H9 (cell line): Measurements from ENCODE around the gene LRFN2. TPM values are rescaled to one million over a fixed set of nuclear protein-coding genes. Genes with fewer than 3 reads are reported as not detected.

Source experiments
- DNase-seq: peaks from one replicate; pipeline ENCODE4 v3.0.0-alpha.2; 2017
- H2AFZ ChIP-seq: one replicate; pipeline ENCODE4 v1.6.1; 2013; ENCODE audit warnings: mild to moderate bottlenecking, low read length, control low read depth, moderate library complexity
- H2AK5ac ChIP-seq: 2 replicates; pipeline ENCODE4 v1.6.1; 2013; ENCODE audit warnings: low read length, control low read depth, mixed read lengths; ENCODE audit not compliant: insufficient read length
- H2BK120ac ChIP-seq: one replicate; pipeline ENCODE4 v1.6.1; 2013; ENCODE audit warnings: low read depth, mild to moderate bottlenecking, low read length, control low read depth, inconsistent platforms; ENCODE audit not compliant: poor library complexity, severe bottlenecking
- H2BK12ac ChIP-seq: 2 replicates; pipeline ENCODE4 v1.6.1; 2013; ENCODE audit warnings: low read length, control low read depth, mixed read lengths, low read depth; ENCODE audit not compliant: insufficient read length
- H2BK15ac ChIP-seq: 2 replicates; pipeline ENCODE4 v1.6.1; 2013; ENCODE audit warnings: low read depth, low read length, control low read depth
- H2BK20ac ChIP-seq: one replicate; pipeline ENCODE4 v1.6.1; 2013; ENCODE audit warnings: low read depth, mild to moderate bottlenecking, low read length, control low read depth, inconsistent platforms; ENCODE audit not compliant: poor library complexity, severe bottlenecking
- H2BK5ac ChIP-seq: 2 replicates; pipeline ENCODE4 v1.6.1; 2013; ENCODE audit warnings: low read length, control low read depth, mixed read lengths; ENCODE audit not compliant: insufficient read length
- H3K14ac ChIP-seq: 2 replicates; pipeline ENCODE4 v1.6.1; 2013; ENCODE audit warnings: low read length, control low read depth; ENCODE audit not compliant: insufficient read depth
- H3K18ac ChIP-seq: 2 replicates; pipeline ENCODE4 v1.6.1; 2013; ENCODE audit warnings: low read depth, mild to moderate bottlenecking, mixed read lengths, low read length, control low read depth; ENCODE audit not compliant: insufficient read length
- H3K23ac ChIP-seq: 2 replicates; pipeline ENCODE4 v1.6.1; 2013; ENCODE audit warnings: low read length, control low read depth, mixed read lengths, low read depth; ENCODE audit not compliant: insufficient read length
- H3K23me2 ChIP-seq: 2 replicates; pipeline ENCODE4 v1.6.1; 2013; ENCODE audit warnings: low read depth, mild to moderate bottlenecking, mixed read lengths, low read length, control low read depth; ENCODE audit not compliant: insufficient read length, poor library complexity, severe bottlenecking
- H3K27ac ChIP-seq: 2 replicates; pipeline ENCODE4 v1.5.1; 2013; ENCODE audit warnings: low read length, control low read depth, mixed read lengths, low read depth; ENCODE audit not compliant: insufficient read length
- H3K27me3 ChIP-seq: 2 replicates; pipeline ENCODE4 v1.6.1; 2013; ENCODE audit warnings: low read length, control low read depth, inconsistent platforms; ENCODE audit not compliant: insufficient read depth
- H3K4ac ChIP-seq: 2 replicates; pipeline ENCODE4 v1.6.1; 2013; ENCODE audit warnings: low read depth, mild to moderate bottlenecking, control low read depth, inconsistent platforms, low read length, moderate library complexity
- H3K4me1 ChIP-seq: 2 replicates; pipeline ENCODE4 v1.6.1; 2013; ENCODE audit warnings: low read length, control low read depth, inconsistent platforms; ENCODE audit not compliant: insufficient read depth
- H3K4me2 ChIP-seq: 2 replicates; pipeline ENCODE4 v1.6.1; 2013; ENCODE audit warnings: low read length, control low read depth, mixed read lengths; ENCODE audit not compliant: insufficient read length, insufficient read depth
- H3K56ac ChIP-seq: 2 replicates; pipeline ENCODE4 v1.6.1; 2013; ENCODE audit warnings: low read depth, mild to moderate bottlenecking, mixed read lengths, low read length, control low read depth; ENCODE audit not compliant: insufficient read length
- H3K79me1 ChIP-seq: 2 replicates; pipeline ENCODE4 v1.6.1; 2013; ENCODE audit warnings: low read depth, mild to moderate bottlenecking, moderate library complexity, low read length, control low read depth, inconsistent platforms; ENCODE audit not compliant: insufficient read depth, poor library complexity, severe bottlenecking
- H3K79me2 ChIP-seq: 2 replicates; pipeline ENCODE4 v1.6.1; 2013; ENCODE audit warnings: low read length, control low read depth, inconsistent platforms; ENCODE audit not compliant: insufficient read depth
- H3K9ac ChIP-seq: 2 replicates; pipeline ENCODE4 v1.6.1; 2013; ENCODE audit warnings: low read length, control low read depth, mixed read lengths; ENCODE audit not compliant: insufficient read length; ENCODE audit errors: extremely low read depth
- H3K9me3 ChIP-seq: one replicate; pipeline ENCODE4 v1.6.1; 2013; ENCODE audit warnings: low read depth, low read length, inconsistent platforms; ENCODE audit not compliant: control insufficient read depth
- H3T11ph ChIP-seq: one replicate; pipeline ENCODE4 v1.6.1; 2013; ENCODE audit warnings: mild to moderate bottlenecking, low read length, control low read depth, inconsistent platforms
- H4K20me1 ChIP-seq: one replicate; pipeline ENCODE4 v1.6.1; 2013; ENCODE audit not compliant: control insufficient read depth, insufficient read length, insufficient read depth
- H4K5ac ChIP-seq: 2 replicates; pipeline ENCODE4 v1.6.1; 2013; ENCODE audit warnings: low read depth, mild to moderate bottlenecking, mixed read lengths, low read length, control low read depth; ENCODE audit not compliant: insufficient read length
- H4K8ac ChIP-seq: replicated peaks from 2 replicates; pipeline ENCODE4 v1.6.1; 2013; ENCODE audit warnings: low read length, control low read depth, mixed read lengths, low read depth; ENCODE audit not compliant: insufficient read length
- H4K91ac ChIP-seq: 2 replicates; pipeline ENCODE4 v1.6.1; 2013; ENCODE audit warnings: low read depth, mild to moderate bottlenecking, moderate library complexity, mixed read lengths, low read length, control low read depth; ENCODE audit not compliant: insufficient read length
- H3K27ac Mint-ChIP-seq, 3 experiments: 2 replicates in 2 of 3; 3 replicates in 1 of 3; pipeline ENCODE4 v1.8.0; 2020 to 2021; ENCODE audit warnings: mixed read lengths in 3 of 3, mild to moderate bottlenecking in 1 of 3, moderate library complexity in 1 of 3
- H3K27me3 Mint-ChIP-seq: 2 replicates; pipeline ENCODE4 v1.8.0; 2021; ENCODE audit warnings: low read depth, mild to moderate bottlenecking, moderate library complexity, mixed read lengths
- H3K36me3 Mint-ChIP-seq, 3 experiments: 2 replicates in 2 of 3; 3 replicates in 1 of 3; pipeline ENCODE4 v1.8.0; 2020 to 2021; ENCODE audit warnings: low read depth in 3 of 3, mixed read lengths in 3 of 3; ENCODE audit not compliant: insufficient read depth in 1 of 3
- H3K4me1 Mint-ChIP-seq, 2 experiments: 2 replicates each; pipeline ENCODE4 v1.8.0; 2020; ENCODE audit warnings: mixed read lengths in 2 of 2
- H3K4me3 Mint-ChIP-seq, 2 experiments: 2 replicates in 1 of 2; 3 replicates in 1 of 2; pipeline ENCODE4 v1.8.0; 2020 to 2021; ENCODE audit warnings: mild to moderate bottlenecking in 2 of 2, mixed read lengths in 2 of 2, moderate library complexity in 1 of 2
- H3K9me3 Mint-ChIP-seq, 2 experiments: 2 replicates in 1 of 2; 3 replicates in 1 of 2; pipeline ENCODE4 v1.8.0; 2020; ENCODE audit warnings: mild to moderate bottlenecking in 2 of 2, mixed read lengths in 2 of 2, moderate library complexity in 1 of 2
- CTCF ChIP-seq: fragments of 200-600 bp; sonication (generic); conservative IDR thresholded peaks from 3 replicates; pipeline ENCODE4 v1.8.0; 2021; ENCODE audit warnings: antibody characterized with exemption, mild to moderate bottlenecking
- WGBS: extraction: QIAGEN DNeasy Blood & Tissue Kit; methylation state at CpG from one replicate; pipeline ENCODE4 v1.1.7; 2013; ENCODE audit warnings: missing lambda C conversion rate, low lambda C conversion rate, mixed read lengths; ENCODE audit not compliant: insufficient read length; ENCODE audit errors: extremely low coverage; 5-methylcytosine and 5-hydroxymethylcytosine counted together
- total RNA-seq: library from RNA; stranded (reverse); gene quantifications from 2 replicates; pipeline ENCODE4 v1.2.1, GENCODE V29; 2021

Gene LRFN2
- total RNA-seq, 1 experiment from 2014 or later, result 0.11 TPM

DNA sequence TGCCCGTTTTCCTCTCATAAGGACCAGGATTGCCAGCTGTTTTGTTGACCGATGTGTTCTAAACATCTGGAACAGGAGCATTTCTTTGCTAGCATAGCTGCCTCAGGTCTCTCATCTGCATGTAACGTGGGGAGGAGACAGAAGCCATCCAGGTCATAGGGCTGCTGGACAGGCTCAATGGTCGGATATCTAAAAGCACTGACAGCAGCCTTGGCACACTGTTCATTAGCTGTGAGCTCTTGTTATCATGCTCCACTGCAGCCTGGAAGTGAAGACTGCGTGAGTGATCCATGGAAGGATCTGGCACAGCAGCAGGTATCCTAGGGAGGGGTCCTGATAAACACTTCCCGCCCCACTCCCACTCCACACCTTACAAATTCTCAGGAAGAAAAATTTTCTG lies 175.3 kb downstream of the LRFN2 start:
- Mint-ChIP-seq H3K36me3 (no peaks in the 10 kb centered on the region), H3K27me3 (no peaks in the 10 kb centered on the region; the same call in none of the 2 replicates), H3K27ac (peak overlapping the region in 2 of 3 experiments; percentile 29 to 38; a peak in 1 of 7 replicates), H3K9me3 (no peaks in the 10 kb centered on the region), H3K4me3 (no peak overlapping the region), H3K4me1 (peaks cover 11% of the 10 kb centered on the region in 2 experiments)
- Histone ChIP-seq H2AFZ (no peak overlapping the region), H3K14ac (no peak overlapping the region; the same call in 1 of the 2 replicates), H4K20me1 (no peaks in the 10 kb centered on the region), H2AK5ac (no peak overlapping the region), H3K18ac (no peak overlapping the region), H4K91ac (no peak overlapping the region), H3K27ac (no peak overlapping the region), H3K4me2 (no peak overlapping the region), H3T11ph (no peak overlapping the region), H3K56ac (no peak overlapping the region), H2BK12ac (no peak overlapping the region), H4K8ac (no peak overlapping the region), H2BK20ac (no peak overlapping the region), H3K79me2 (no peaks in the 10 kb centered on the region), H3K79me1 (no peaks in the 10 kb centered on the region), H2BK5ac (no peak overlapping the region), H3K9me3 (no peaks in the 10 kb centered on the region), H3K23ac (no peak overlapping the region), H2BK120ac (no peak overlapping the region), H3K23me2 (no peaks in the 10 kb centered on the region), H3K4ac (no peak overlapping the region), H3K9ac (no peak overlapping the region), H2BK15ac (no peak overlapping the region), H3K27me3 (no peaks in the 10 kb centered on the region), H3K4me1 (peaks cover 3% of the 10 kb centered on the region; the same call in 1 of the 2 replicates), H4K5ac (no peak overlapping the region)
- WGBS, result no CpG with 5 or more reads among the region's 6 CpGs
- TF ChIP-seq CTCF, result no peak
- no peak for DNase-seq
